GM12878 (cell line): ENCODE data around the gene IL3.

Source experiments
- ATF2 ChIP-seq: IDR thresholded peaks from 2 replicates; pipeline ENCODE4 v1.6.1; 2012; ENCODE audit warnings: low read length, inconsistent platforms
- BHLHE40 ChIP-seq, 2 experiments: fragments of 450-650 bp in 1 of 2; IDR thresholded peaks; 2 replicates each; pipeline ENCODE4 v1.6.1; 2011 to 2017; ENCODE audit warnings: low read depth in 2 of 2, borderline replicate concordance in 1 of 2, improper control_type of control experiment in 1 of 2, low read length in 1 of 2, mild to moderate bottlenecking in 1 of 2
- CHD2 ChIP-seq: IDR thresholded peaks from 2 replicates; pipeline ENCODE4 v1.6.1; 2011; ENCODE audit warnings: low read depth, low read length, improper control_type of control experiment, borderline replicate concordance
- EP300 ChIP-seq, 2 experiments: fragments of 150-350 bp in 1 of 2; IDR thresholded peaks; 2 replicates each; pipeline ENCODE4 v1.6.1; 2011 to 2012; ENCODE audit warnings: low read depth in 2 of 2, low read length in 2 of 2, borderline replicate concordance in 1 of 2, improper control_type of control experiment in 1 of 2, inconsistent platforms in 1 of 2; ENCODE audit not compliant: control insufficient read depth in 1 of 2
- EZH2 ChIP-seq: IDR thresholded peaks from 2 replicates; pipeline ENCODE4 v1.6.1; 2012; ENCODE audit warnings: low read depth, mild to moderate bottlenecking, control low read depth, inconsistent platforms, low read length, borderline replicate concordance; ENCODE audit not compliant: control insufficient read depth
- JUND ChIP-seq: IDR thresholded peaks from 2 replicates; pipeline ENCODE4 v1.6.1; 2012; ENCODE audit warnings: low read depth, mild to moderate bottlenecking, low read length, improper control_type of control experiment, moderate library complexity
- POLR2A ChIP-seq: IDR thresholded peaks from 2 replicates; pipeline ENCODE4 v1.6.1; 2011; ENCODE audit warnings: low read depth, mild to moderate bottlenecking, low read length
- POLR2AphosphoS5 ChIP-seq: IDR thresholded peaks from 2 replicates; pipeline ENCODE4 v1.6.1; 2011; ENCODE audit warnings: mild to moderate bottlenecking, low read length, inconsistent platforms
- PRDM15 ChIP-seq: fragments of 450-650 bp; formaldehyde crosslinking; IDR thresholded peaks from 2 replicates; pipeline ENCODE4 v1.4.0; 2020; ENCODE audit warnings: mild to moderate bottlenecking, moderate library complexity
- SIN3A ChIP-seq: IDR thresholded peaks from 2 replicates; pipeline ENCODE4 v1.6.1; 2012; ENCODE audit warnings: low read depth, low read length, improper control_type of control experiment
- SMAD1 ChIP-seq: fragments of 450-650 bp; IDR thresholded peaks from 2 replicates; pipeline ENCODE4 v1.6.1; 2018; ENCODE audit warnings: mild to moderate bottlenecking, low read depth; ENCODE audit not compliant: partially characterized antibody
- SP1 ChIP-seq: IDR thresholded peaks from one replicate; pipeline ENCODE4 v1.6.1; 2011; ENCODE audit warnings: low read depth, low read length
- ZZZ3 ChIP-seq: IDR thresholded peaks from 2 replicates; pipeline ENCODE4 v1.6.1; 2011; ENCODE audit warnings: low read depth; ENCODE audit not compliant: control insufficient read depth, insufficient read length
- TF ChIP-seq, protein P1 (sequence below): IDR thresholded peaks from 2 replicates; pipeline ENCODE4 v1.6.1; 2011; ENCODE audit warnings: borderline replicate concordance, low read depth, mild to moderate bottlenecking, moderate library complexity, low read length; ENCODE audit not compliant: insufficient read depth, poor library complexity, severe bottlenecking

GRCh38 chr5:132096904-132097303 is 36.4 kb downstream of the IL3 start:
- TF ChIP-seq PRDM15 (CRISPR knock-in tag) (no peak), ZZZ3 (no peak), ATF2 (no peak), EZH2 (no peak), SP1 (no peak), CHD2 (no peak), POLR2A (no peak), EP300 (IDR thresholded peaks at IDR 0.05; ENCODE audit: borderline replicate concordance in 1 of 2, control insufficient read depth in 1 of 2, low read depth in 2 of 2, low read length in 2 of 2) (no peak), BHLHE40 (IDR thresholded peaks at IDR 0.05; ENCODE audit: borderline replicate concordance in 1 of 2, low read depth in 2 of 2, low read length in 1 of 2) (no peak), POLR2AphosphoS5 (no peak), SMAD1 (no peak), JUND (no peak), SIN3A (no peak)
- TF ChIP-seq, protein P1, sequence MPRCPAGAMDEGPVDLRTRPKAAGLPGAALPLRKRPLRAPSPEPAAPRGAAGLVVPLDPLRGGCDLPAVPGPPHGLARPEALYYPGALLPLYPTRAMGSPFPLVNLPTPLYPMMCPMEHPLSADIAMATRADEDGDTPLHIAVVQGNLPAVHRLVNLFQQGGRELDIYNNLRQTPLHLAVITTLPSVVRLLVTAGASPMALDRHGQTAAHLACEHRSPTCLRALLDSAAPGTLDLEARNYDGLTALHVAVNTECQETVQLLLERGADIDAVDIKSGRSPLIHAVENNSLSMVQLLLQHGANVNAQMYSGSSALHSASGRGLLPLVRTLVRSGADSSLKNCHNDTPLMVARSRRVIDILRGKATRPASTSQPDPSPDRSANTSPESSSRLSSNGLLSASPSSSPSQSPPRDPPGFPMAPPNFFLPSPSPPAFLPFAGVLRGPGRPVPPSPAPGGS = no peak
